GM13976 (cell line): ENCODE results near the gene GALNT5.

Experiments used
- DNase-seq: peaks from one replicate; pipeline ENCODE4 v3.0.0; 2012; ENCODE audit warnings: low spot score
- in situ Hi-C: fragments of 300-500 bp; cut with MboI; formaldehyde crosslinking; loops from one replicate; pipeline ENCODE4 v1.12.0; 2022; ENCODE audit warnings: low sequenced_read_pairs, mixed read lengths, inconsistent platforms; ENCODE audit not compliant: unreplicated experiment
- TF ChIP-seq, protein P1 (sequence below): IDR thresholded peaks from 2 replicates; pipeline ENCODE4 v1.5.1; 2012; ENCODE audit warnings: borderline replicate concordance, mild to moderate bottlenecking; ENCODE audit not compliant: insufficient read depth; ENCODE audit errors: extremely low read depth, missing control alignments, control extremely low read depth

The GALNT5 gene

GRCh38 chr2:157324331-157324843 lies 66.9 kb downstream of the GALNT5 start:
- DNase-seq: no peak
- in situ Hi-C loops: loop anchor here (10.0 to 25.0 kb wide), 3 partner anchors 170 to 688 kb away; no protein-coding TSS in a partner anchor
- TF ChIP-seq, protein P1, sequence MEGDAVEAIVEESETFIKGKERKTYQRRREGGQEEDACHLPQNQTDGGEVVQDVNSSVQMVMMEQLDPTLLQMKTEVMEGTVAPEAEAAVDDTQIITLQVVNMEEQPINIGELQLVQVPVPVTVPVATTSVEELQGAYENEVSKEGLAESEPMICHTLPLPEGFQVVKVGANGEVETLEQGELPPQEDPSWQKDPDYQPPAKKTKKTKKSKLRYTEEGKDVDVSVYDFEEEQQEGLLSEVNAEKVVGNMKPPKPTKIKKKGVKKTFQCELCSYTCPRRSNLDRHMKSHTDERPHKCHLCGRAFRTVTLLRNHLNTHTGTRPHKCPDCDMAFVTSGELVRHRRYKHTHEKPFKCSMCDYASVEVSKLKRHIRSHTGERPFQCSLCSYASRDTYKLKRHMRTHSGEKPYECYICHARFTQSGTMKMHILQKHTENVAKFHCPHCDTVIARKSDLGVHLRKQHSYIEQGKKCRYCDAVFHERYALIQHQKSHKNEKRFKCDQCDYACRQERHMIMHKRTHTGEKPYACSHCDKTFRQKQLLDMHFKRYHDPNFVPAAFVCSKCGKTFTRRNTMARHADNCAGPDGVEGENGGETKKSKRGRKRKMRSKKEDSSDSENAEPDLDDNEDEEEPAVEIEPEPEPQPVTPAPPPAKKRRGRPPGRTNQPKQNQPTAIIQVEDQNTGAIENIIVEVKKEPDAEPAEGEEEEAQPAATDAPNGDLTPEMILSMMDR: no peak

- in situ Hi-C loops: loop anchor here (10.0 kb wide), 1 partner anchor 169 kb away; no protein-coding TSS in a partner anchor
Observed at GRCh38 chr2:157325786-157326185, 68.3 kb downstream of the GALNT5 start, which contains the start of gene ERMN. Gene ERMN, minus strand, starts transcription at chr2:157325824. Its CDS starts 182 bp downstream, at chr2:157325642.

DNA sequence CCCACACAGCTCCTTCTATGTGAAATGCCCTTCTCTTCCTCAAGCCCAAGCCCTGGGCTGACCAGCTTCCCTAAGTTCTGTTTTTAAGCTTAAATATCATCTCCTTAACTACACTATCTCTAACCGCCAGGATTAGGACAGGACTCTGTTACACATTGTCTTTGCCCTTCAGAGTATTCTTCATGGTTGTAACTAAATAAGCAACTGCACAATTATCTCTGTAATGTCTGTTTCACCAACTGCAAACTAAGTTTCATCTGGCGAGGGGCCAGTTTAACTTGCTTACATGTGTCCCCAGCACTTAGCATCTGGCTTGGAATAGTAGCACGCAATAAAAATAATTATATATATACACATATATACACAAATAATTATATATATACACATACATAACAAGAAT lies 69.2 kb downstream of the GALNT5 start:
- in situ Hi-C loops: loop anchor here (10.0 kb wide), 1 partner anchor 168 kb away; no protein-coding TSS in a partner anchor
- TF ChIP-seq, protein P1: no peak
- DNase-seq: no peak

More at GRCh38 chr2:157325786-157326185, 68.3 kb downstream of the GALNT5 start, which contains the start of gene ERMN:
- DNase-seq: no peak
- TF ChIP-seq, protein P1: no peak

GRCh38 chr2:157327200-157327599 lies 69.7 kb downstream of the GALNT5 start:
- in situ Hi-C loops: loop anchor here (10.0 kb wide), 1 partner anchor 168 kb away; no protein-coding TSS in a partner anchor
- no peak for DNase-seq
- TF ChIP-seq, protein P1: no peak

GRCh38 chr2:157327621-157328500 lies 70.4 kb downstream of the GALNT5 start:
- TF ChIP-seq, protein P1: peak; percentile 97
- in situ Hi-C loops: loop anchor here (10.0 kb wide), 1 partner anchor 167 kb away; no protein-coding TSS in a partner anchor
- DNase-seq: peak; percentile 74

DNA sequence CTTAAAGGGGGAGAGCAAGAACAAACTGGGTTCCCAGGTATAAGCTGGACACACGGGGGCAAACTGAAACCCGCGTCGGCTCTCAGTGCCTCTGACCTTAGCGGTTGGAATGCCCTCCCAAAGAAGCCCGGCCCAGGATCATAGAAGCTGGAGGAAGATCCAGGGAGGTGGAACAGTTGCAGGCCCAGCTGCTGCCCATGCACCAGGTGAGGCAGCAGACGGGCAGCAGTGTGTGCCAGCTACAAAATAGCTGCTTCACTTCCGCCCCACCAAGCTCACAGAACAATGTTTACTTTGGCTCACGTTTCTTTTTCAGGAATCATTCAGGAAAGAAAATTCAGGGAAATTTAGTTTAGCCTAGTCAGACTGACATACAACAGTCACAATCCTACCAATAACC lies 72.0 kb downstream of the GALNT5 start:
- TF ChIP-seq, protein P1: no peak
- in situ Hi-C loops: loop anchor here (10.0 kb wide), 1 partner anchor 165 kb away; no protein-coding TSS in a partner anchor

More for the DNA sequence above, 72.0 kb downstream of the GALNT5 start:
- no peak for DNase-seq
